HL-60/S4 (cell line): ENCODE results near the gene OR2T3.
"Not testable (repeated sequence)": the region's sequence is repeated elsewhere in the genome, so short reads cannot be mapped to it uniquely, and the experiment has no call there.

ENCODE experiments used
- in situ Hi-C: fragments of 300-500 bp; cut with MboI; formaldehyde crosslinking; loops from 2 replicates; pipeline ENCODE4 v1.14.3; 2022; ENCODE audit warnings: low sequenced_read_pairs

OR2T3 gene

GRCh38 chr1:248473051-248473450, at the start of gene OR2T3:
TSS of gene OR2T3 (plus strand) at chr1:248473351. CDS start at chr1:248473351, 0 bp downstream.
- in situ Hi-C loops = not testable (repeated sequence)

- in situ Hi-C loops = not testable (repeated sequence)
Observed at GRCh38 chr1:248427526-248428191, 45.5 kb upstream of the OR2T3 start.

GRCh38 chr1:248428192-248428533, 45.0 kb upstream of the OR2T3 start:
- in situ Hi-C loops = not testable (repeated sequence)

- in situ Hi-C loops = not testable (repeated sequence)
Observed at GRCh38 chr1:248431683-248432082, 41.5 kb upstream of the OR2T3 start.

- in situ Hi-C loops = not testable (repeated sequence)
Observed at GRCh38 chr1:248432201-248432600, 41.0 kb upstream of the OR2T3 start.

GRCh38 chr1:248433811-248434415, 39.2 kb upstream of the OR2T3 start:
- in situ Hi-C loops = not testable (repeated sequence)

GRCh38 chr1:248434913-248435312, 38.2 kb upstream of the OR2T3 start:
- in situ Hi-C loops = not testable (repeated sequence)

- in situ Hi-C loops = not testable (repeated sequence)
Observed at GRCh38 chr1:248436303-248436702, 36.8 kb upstream of the OR2T3 start.

- in situ Hi-C loops = not testable (repeated sequence)
Observed at GRCh38 chr1:248438668-248439067, 34.5 kb upstream of the OR2T3 start.

GRCh38 chr1:248439283-248439682, 33.9 kb upstream of the OR2T3 start:
- in situ Hi-C loops = not testable (repeated sequence)

GRCh38 chr1:248442500-248443277, 30.5 kb upstream of the OR2T3 start:
- in situ Hi-C loops = not testable (repeated sequence)

GRCh38 chr1:248444603-248445002, 28.5 kb upstream of the OR2T3 start:
- in situ Hi-C loops = not testable (repeated sequence)

- in situ Hi-C loops = not testable (repeated sequence)
Observed at GRCh38 chr1:248445399-248445798, 27.8 kb upstream of the OR2T3 start, which contains the start of gene OR2T2. TSS of gene OR2T2 (plus strand) at chr1:248445637. CDS start at chr1:248452798, 7,161 bp downstream.

- in situ Hi-C loops = not testable (repeated sequence)
Observed at GRCh38 chr1:248448409-248449074, 24.6 kb upstream of the OR2T3 start.

- in situ Hi-C loops = not testable (repeated sequence)
Observed at GRCh38 chr1:248449821-248450465, 23.2 kb upstream of the OR2T3 start.

- in situ Hi-C loops = not testable (repeated sequence)
Observed at GRCh38 chr1:248450466-248451145, 22.5 kb upstream of the OR2T3 start.

- in situ Hi-C loops = not testable (repeated sequence)
Observed at GRCh38 chr1:248453619-248454018, 19.5 kb upstream of the OR2T3 start.

GRCh38 chr1:248455045-248455444, 18.1 kb upstream of the OR2T3 start:
- in situ Hi-C loops = not testable (repeated sequence)

GRCh38 chr1:248456635-248457034, 16.5 kb upstream of the OR2T3 start:
- in situ Hi-C loops = not testable (repeated sequence)

- in situ Hi-C loops = not testable (repeated sequence)
Observed at GRCh38 chr1:248459117-248459516, 14.0 kb upstream of the OR2T3 start.
